Measurements from ENCODE around the gene WASF3.
"Not testable (repeated sequence)": the region's sequence is repeated elsewhere in the genome, so short reads cannot be mapped to it uniquely, and the experiment has no call there.

WASF3 gene

DNA sequence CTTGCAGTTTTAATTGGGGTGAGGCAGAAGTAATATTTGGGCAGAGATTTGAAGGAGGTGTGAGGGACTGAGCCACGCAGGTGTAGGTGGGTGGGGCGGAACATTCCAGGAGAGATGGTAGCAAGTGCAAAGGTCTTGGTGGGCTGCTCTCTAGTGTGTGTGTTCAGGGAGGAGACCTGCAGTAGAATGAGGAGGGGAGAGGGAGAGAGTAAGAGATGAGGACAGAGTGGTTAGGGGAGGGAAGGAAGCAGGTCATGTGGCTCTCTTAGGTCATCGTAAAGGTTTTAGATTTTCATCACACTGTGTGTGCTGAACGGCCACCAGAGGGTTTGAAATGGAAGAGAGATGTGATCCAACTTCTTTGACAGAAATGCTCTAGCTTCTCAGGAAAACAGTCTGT lies 33.5 kb downstream of the WASF3 start:
- no peak for DNase-seq

DNA sequence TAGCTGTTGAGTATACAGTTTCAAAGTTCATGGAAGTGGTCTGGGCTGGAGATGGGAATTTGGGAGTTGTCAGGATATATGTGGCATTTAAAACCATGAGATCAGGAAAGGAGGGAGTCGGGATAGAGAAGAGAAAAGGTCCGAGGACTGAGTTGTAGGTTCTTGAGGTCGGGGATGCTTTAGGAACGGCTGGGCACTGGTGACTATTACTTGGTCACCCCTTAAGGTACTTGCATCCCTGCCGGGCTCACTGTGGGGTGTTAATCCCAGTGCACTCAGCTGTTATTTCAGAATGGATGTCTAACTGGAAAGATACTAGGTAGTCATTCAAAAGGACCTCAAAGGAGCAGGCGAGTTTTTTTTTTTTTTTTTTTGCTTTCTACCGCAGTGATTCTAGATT lies 34.2 kb downstream of the WASF3 start:
- no peak for DNase-seq

DNA sequence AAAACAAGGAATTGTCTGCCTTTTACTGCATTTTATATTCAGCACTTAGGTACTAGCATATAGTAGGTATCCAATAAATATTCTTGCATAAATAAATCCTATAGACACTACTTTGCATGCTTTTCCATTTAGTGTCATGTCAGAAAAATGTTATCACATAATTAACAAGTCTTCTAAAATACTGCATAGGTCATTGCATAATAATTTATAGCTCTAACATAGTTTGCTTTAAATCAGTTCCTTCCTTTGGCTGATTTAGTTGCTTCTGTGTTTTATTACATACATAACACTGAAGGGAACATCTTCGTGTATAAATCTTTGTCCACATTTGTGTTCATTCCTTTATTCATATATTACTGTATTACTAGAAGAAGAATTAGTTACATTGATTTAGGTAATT lies 36.2 kb downstream of the WASF3 start:
- no peak for DNase-seq

DNA sequence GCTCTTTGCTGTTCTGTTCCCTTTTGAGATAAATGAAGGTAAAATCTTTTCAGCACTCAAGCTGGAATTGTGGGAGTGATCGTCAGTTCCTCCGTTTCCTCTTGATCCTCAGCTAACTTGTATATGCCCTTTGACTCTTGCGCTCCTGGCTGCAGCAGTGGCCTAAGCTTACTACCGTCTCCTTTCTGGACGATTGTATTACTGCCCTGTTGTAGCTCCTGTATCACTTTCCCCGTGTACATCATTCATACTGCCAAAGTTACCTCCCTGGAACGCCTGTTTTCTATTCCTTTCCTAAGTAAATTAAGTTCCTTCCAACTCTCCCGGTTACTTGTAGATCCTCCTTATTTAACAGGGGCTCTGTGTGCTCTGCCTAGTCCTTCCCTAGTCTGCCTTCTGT lies 36.9 kb downstream of the WASF3 start:
- no peak for DNase-seq

DNA sequence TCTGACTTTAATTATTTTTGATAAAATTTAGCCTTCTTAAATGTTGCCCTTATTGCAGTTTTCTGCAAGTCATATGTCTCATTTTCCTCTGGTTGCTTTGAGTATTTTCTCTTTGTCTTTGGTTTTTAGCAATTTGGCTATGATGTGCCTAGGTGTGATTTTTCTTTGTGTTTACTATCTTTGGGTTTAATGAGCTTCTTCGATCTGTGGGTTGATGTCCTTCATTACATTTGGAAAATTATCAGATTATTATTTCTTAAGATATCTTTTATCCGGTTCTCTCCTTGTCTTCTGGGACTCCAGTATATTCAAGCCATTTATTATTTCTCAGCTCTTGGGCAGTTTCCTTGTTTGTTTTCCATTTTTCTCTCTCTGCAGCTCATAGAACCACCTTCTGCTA lies 39.0 kb downstream of the WASF3 start:
- DNase-seq: no peak

DNA sequence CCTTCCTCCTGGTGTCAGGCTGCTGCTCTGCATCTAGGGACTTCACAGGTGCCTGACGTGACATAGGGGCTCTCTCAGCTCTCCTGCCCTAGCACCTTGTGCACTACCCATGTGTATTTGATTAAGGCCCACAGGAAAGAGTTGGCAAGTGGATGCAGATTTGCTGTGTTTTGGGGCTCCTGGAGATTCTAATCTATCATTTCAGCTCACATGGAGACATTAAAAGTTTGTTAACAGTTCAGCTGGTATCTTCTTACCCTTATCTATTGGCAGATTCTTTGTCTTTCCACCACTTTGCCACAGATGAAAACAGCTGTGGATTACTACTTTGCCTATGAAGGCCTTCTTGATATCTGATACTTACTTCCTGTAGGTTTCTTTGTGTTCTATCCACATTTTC lies 41.9 kb downstream of the WASF3 start:
- no peak for DNase-seq

DNA sequence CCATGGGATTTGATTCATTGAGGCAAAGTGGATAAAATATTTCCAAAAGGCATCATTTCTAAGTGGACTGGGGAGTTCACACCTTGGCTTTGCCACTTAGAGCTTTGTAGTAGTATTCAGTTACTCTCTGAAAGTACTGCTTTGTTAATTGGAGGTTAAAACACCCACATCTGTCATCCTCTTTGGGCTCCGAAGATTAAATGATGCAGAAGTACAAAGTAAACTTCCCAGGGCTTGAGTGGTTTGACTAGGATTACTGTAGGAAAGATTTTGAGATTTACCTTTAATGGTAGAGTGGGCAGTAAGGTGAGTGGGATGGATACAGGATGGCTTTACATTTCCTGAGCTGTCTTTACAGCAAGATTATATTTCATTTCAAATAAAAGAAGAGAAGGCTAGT lies 42.4 kb downstream of the WASF3 start:
- DNase-seq: no peak

DNA sequence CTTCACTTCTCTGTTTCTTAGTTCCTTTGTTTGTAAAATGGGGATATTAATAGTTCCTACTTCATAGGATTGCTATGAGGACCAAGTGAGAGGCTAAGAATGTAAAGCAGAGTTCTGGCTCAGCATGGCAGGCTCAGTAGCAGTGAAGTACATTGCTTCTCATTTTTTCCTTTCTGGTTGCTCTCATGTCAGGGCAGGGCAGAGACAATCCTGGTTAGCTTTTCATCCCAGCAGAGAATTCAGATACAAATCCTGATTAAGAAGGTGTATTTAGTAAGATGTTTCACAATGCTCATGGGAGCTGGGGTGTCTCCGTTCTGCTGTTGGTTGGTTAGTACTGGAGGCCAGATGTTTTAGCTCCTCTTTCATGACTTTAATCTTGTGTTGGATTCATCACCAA lies 42.9 kb downstream of the WASF3 start:
- DNase-seq: no peak

DNA sequence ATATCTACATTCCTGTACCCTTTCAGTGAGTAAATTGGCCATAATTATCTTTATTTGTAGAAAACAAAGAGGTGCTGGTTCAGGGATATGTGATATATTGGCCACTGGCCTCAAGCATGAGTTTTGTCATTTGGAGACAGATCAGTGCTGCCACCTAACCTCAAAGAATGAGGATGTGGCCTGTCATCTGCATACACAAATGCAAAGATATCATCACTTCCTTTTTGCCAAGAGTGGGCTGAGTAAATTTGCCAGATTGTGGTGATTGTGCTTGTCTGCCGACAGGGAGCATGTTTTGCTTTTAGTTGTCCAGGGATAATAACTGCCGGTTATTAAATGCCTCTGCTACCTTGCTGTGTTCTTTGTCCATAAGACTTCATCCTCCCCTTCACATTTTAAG lies 44.2 kb downstream of the WASF3 start:
- no peak for DNase-seq

DNA sequence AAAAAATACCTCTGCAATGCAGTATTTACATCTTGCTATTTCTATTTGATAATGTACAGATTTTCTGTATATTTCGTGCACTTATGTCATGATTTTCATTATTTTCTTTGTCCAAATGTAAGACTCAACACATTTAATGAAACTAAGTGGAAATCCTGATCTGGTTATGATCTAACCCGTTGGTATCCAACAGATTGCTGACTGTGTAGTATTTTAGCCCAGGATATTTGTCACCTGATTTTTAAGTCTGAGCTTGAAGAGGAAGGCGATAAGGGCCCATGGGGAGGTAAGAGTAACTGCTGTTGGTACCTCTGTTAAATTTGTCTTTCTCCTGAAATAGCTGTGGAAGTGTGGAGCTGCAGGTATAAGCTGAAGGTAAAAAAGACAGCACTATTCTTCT lies 45.3 kb downstream of the WASF3 start:
- DNase-seq: no peak

DNA sequence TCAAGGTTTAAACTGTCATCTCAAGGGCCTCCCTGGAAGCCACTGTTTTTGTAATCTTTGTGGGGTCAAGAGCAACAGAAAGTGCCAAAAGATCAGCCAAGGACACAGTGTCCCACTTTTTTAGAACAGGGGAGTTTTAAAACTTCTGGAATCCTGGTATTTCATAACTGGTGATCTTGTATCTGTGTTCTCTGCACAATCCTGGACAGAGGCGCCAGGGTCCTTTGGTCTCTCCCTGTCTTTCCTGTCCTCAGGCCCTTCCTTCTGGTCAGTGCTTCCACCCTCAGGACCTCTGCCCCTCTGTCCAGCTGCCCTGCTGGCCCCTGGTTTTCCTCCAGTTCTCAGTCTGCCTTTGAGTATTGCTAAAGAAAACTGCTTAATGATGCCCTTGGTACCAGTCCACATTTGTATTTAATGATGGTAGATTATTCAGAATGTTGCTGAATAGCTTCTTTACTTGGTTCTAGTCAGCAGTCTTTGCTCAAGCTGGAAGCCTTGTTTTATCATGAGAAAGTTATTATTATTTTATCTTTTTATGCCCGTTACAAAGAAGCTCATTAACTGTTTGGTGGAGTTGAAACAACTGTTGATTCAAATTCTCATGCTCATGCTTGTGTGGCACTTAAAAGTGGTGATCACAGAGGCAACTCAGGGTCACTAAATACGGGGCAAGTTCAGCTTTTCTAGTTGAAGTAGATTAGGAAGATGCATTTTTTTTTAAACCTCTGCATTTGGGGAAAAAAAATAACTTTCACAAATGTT lies 47.5 kb downstream of the WASF3 start:
- no peak for DNase-seq

DNA sequence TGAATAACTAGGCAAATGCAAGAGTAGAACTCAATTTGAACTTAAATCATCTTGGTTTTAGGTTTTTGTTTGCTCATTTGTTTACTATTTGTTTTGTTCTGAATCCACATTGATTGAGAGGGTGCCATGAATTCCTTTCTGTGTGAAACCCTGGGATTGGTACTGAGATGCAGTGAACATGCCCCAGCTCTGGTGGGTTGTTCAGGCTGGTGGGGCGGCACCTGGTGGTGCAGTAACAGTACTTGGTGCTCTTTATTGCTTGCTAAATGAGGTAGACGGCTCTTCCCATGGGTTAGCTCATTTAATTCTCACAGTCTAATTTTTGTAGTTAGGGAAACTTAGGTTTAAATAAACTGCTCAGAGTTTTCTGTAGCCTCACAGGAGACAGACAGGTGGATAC lies 48.4 kb downstream of the WASF3 start:
- no peak for DNase-seq

DNA sequence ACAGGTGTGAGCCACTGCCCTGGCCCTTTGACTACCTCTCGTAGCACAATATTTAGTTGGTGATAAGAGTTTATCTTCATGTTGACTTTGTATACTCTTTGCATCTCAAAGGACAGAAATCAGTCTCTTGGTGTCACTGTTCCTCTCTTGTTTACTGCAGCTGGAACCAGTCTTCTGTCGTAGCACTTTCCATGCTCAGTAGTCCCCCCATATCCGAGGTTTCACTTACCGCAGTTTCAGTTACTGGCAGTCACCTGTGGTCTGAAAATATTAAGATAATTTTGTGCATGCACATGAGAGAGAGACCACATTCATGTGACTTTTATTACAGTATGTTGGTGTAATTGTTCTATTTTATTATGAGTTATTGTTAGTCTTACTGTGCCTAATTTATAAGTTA lies 49.1 kb downstream of the WASF3 start:
- no peak for DNase-seq

DNA sequence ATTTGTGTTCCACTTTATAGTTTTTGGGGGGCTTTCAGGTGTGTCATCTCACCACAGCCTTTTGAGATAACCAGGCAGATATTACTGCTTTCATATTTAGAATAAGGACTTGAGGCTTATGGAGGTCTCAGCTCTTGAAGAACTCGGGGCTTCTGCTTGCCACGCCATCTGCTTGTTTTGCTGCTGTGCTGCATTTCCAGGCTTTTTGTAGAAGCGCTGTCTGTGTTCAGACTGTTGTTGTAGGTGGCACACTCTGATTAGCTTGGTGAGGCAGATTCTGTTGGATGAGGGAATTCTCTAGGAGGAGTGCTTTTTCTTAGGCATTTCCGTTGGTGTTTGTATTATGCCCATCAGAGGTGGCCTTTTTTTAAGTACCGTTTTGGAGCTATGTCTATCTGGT lies 57.2 kb downstream of the WASF3 start:
- DNase-seq: no peak

DNA sequence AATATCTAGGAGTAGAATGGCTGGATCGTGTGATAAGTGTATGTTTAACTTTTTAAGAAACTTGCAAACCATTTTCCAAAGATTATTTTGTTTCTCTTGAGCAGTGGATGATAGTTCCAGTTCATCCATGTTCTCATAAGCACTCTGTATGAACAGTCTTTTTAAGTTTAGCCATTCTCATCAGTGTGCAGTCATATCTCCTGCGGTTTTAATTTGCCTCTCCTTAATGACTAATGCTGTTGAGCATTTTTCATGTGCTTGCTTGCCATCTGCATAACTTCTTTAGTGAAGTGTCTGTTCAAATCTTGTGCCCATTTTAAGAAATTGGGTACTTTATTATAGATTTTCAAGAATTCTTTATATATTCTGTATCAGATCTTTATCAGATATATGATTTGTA lies 58.6 kb downstream of the WASF3 start:
- DNase-seq: no peak

DNA sequence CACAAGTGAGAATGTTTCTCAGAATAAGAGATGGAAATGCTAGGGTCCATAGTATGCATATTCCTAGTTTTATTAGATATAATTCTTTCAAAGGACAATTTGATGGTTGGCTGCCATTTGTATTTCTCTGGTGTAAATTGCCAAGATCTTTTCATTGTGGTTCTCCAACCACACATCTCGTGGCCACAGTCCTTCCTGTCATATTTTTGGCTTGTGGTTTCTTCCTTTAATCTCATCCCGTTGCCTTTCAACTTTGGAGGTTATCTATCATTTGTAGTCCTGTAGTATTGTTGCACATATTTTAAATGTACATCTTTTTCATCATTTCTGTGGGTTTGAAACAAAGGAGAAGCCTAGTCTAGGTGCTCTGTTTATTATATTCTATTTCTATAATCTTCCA lies 61.2 kb downstream of the WASF3 start:
- no peak for DNase-seq

DNA sequence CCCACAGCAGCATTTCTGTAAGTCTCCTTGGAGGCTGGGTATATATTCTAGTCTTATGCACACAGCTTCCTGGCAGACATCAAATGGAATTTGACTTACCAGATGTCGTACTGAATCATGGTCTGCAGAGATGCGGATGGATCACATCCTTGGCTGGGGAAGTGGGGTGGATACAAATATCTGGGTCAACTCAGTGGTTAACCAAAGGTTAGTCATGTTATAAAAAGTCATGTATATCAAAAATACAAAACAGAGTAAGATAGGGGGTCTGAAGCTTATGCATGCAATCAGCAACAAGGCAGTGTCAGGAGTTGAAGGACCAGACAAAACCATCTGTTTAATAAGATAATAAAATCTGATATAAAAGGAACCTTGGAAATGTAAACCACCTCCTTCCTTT lies 61.9 kb downstream of the WASF3 start:
- DNase-seq: no peak

DNA sequence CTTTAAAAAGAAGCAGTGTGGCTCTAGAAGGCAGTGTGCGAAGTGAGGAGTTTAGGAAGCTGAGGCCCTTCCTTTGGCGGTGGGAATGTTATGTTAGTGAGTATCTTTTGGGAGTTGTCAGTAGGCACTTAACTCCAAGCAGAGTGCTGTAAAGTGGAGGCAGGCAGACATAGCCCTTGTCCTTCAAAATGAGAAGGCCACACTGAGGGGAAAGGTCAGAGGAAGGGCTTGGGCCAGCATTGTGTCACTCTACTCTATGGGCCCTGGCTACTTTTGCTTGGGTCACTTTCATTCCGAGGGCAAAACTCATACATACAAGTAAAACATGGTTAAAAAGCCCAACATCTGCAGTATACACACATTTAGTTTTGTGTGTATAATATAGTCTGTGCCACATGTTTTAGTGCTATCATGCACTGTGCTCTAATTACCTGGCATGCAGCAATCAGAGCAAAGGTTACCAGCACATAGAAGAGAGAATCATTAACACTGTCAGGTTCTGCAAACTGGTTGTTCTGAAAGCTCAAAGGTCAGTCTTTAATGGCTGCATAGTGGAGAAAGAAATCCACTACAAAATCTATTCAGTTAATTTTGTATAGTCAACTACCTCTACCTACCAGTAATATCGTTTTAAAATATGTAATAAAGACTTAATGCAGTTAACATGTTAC lies 64.4 kb downstream of the WASF3 start:
- DNase-seq: no peak

DNA sequence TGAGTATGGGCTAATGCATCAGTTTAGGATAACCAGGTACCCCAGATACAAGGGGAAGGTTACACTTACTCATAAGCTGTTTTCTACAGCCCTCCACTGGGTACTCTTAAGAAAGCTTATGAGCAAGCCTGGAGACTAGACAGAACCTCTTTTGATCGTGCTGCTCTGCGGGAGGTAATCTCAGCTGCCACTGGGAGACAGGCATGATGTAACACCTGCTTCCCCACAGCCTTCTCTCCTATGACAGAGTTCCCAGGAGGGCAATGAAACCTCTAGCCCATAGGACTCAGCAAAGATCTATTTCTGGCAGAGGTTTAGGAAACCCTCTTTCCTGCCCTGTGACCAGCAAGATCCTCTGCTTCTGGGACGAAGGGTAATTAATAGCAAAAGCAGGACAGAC lies 65.6 kb downstream of the WASF3 start:
- DNase-seq: no peak

DNA sequence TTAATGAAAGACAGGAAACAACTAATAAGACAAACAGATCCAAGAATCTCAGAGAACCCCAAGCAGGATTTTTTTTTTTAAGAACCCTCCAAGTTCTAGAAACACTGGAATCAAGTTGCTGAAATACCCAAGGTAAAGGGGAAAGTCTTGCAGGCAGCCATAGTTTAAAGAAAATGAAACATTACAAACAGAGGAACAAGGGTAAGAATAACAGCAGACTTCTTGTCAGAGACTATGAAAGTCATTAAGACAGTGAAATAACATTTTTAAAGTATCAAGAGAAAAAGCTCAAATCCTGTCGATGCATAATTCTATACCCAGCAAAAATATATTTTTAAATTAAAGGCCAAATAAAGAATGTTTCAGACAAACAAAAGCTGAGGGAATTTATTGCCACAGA lies 67.1 kb downstream of the WASF3 start:
- DNase-seq: no peak

DNA sequence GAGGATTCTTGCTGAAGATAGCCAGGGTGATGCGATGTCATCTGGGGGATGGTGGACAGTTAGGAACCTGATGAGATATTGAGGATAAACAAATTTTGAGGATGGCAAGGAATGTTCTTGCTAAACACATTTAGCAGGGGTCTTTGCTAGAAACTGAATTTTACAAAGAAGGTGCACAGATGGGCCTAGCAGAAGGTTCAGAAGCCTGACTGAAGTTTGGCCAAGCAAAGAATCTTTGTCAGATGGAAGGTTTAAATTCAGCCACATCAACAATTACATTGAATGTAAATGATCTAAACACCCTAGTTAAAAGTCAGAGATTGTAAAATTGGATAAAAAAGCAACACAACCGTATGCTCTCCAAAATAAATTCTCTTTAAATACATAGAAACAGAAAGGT lies 68.8 kb downstream of the WASF3 start:
- DNase-seq: no peak

DNA sequence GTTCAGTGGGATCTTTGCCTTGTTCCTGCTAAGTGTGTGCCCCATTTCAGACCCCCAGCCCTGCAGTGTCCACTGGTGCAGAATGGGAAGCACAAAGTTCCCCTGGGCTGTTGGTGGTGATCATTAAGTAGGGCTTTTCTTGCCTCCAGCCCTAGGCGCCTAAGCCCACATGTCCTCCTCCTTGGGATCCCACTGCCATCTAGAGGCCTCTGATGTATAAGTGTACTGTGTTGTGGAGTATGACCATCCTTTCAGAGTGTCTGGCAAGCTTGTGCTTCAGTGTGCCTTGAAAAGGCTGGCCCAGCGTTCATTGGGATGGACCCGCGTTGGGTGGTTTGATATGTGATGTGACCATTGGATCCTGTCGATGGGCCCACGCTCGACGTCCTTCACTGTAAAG lies 71.2 kb downstream of the WASF3 start:
- no peak for DNase-seq

DNA sequence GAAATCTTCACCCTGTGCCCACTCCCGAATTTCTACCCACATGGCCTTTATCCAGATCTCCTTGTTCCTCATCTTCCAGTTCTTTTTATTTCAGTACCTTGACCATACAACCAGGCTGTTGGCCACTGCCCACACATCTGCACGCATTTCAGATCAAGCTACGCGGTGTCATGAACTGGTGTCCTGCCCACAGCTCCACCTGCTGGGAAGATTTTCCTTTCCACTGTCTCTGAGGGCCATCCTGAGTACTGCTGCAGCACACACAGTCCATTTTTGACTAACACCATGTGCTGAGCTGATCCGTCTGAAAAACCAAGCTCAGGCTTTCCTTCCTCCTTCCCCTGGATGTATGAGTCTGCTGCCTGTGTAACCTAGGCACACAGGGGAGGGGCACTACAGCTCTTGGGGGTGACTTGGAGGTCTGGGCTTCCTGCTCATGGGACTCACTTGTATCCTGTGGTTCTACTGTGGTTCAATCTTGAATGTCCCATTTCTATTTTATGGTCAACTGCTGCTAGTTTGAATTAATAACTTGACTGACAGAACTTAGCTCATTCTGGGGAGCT lies 71.9 kb downstream of the WASF3 start:
- DNase-seq: no peak

DNA sequence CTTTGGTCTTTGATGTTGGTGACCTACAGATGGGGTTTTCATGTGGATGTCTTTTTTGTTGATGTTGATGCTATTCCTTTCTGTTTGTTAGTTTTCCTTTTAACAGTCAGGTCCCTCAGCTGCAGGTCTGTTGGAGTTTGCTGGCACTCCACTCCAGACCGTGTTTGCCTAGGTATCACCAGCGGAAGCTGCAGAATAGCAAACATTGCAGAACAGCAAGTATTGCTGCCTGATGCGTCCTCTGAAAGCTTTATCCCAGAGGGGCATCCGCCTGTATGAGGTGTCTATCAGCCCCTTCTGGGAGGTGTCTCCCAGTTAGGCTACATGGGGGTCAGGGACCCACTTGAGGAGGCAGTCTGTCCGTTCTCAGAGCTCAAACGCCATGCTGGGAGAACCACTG lies 78.2 kb downstream of the WASF3 start:
- not testable (repeated sequence) for DNase-seq

DNA sequence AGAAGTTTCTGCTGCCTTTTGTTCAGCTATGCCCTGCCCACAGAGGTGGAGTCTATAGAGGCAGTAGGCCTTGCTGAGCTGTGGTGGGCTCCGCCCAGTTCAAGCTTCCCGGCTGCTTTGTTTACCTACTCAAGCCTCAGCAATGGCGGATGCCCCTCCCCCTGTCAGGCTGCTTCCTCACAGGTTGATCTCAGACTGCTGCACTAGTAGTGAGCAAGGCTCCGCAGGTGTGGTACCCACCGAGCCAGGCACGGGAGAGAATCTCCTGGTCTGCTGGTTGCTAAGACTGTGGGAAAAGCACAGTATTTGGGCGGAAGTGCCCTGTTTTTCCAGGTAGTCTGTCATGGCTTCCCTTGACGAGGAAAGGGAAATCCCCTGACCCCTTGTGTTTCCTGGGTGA lies 78.6 kb downstream of the WASF3 start:
- not testable (repeated sequence) for DNase-seq

Data from stimulated activated CD4-positive, alpha-beta T cell treated with anti-CD3 and anti-CD28 coated beads, Interleukin-4, amount 100 ng/mL, for 4 hours (primary cell).